DMS53 treated with DMSO at 0.1 percent for 48 hours (cell line): ENCODE data around the gene ZDHHC14.

ENCODE experiments used
- DNase-seq: peaks from one replicate; lab custom pipeline; 2025; ENCODE audit not compliant: unreplicated experiment; lab: John Stamatoyannopoulos, UW

Gene ZDHHC14

GRCh38 chr6:157490611-157491269 is 109.8 kb downstream of the ZDHHC14 start:
- no peak for DNase-seq

GRCh38 chr6:157491571-157492232 is 110.7 kb downstream of the ZDHHC14 start:
- DNase-seq: no peak

GRCh38 chr6:157492249-157492648 is 111.3 kb downstream of the ZDHHC14 start:
- no peak for DNase-seq

GRCh38 chr6:157492741-157493140 is 111.8 kb downstream of the ZDHHC14 start:
- no peak for DNase-seq

GRCh38 chr6:157493173-157493572 is 112.2 kb downstream of the ZDHHC14 start:
- no peak for DNase-seq

GRCh38 chr6:157493576-157493975 is 112.6 kb downstream of the ZDHHC14 start:
- DNase-seq: no peak

- DNase-seq: no peak
Observed at GRCh38 chr6:157494132-157494710, 113.2 kb downstream of the ZDHHC14 start.

- DNase-seq: no peak
Observed at GRCh38 chr6:157496534-157497095, 115.6 kb downstream of the ZDHHC14 start.

- DNase-seq: no peak
Observed at GRCh38 chr6:157497579-157497978, 116.6 kb downstream of the ZDHHC14 start.

- no peak for DNase-seq
Observed at GRCh38 chr6:157498817-157499216, 117.8 kb downstream of the ZDHHC14 start.

GRCh38 chr6:157500022-157500421 is 119.0 kb downstream of the ZDHHC14 start:
- DNase-seq: no peak

- DNase-seq: no peak
Observed at GRCh38 chr6:157503018-157503747, 122.2 kb downstream of the ZDHHC14 start.

- no peak for DNase-seq
Observed at GRCh38 chr6:157505912-157506491, 125.0 kb downstream of the ZDHHC14 start.

GRCh38 chr6:157510323-157511188 is 129.6 kb downstream of the ZDHHC14 start:
- DNase-seq: no peak

- DNase-seq: no peak
Observed at GRCh38 chr6:157511682-157512381, 130.8 kb downstream of the ZDHHC14 start.

GRCh38 chr6:157512382-157512682 is 131.3 kb downstream of the ZDHHC14 start:
- no peak for DNase-seq

GRCh38 chr6:157513004-157513603 is 132.1 kb downstream of the ZDHHC14 start:
- DNase-seq: peak; percentile 9

- no peak for DNase-seq
Observed at GRCh38 chr6:157513619-157514485, 132.9 kb downstream of the ZDHHC14 start.
